Body of pancreas (tissue), 4 donors: ENCODE results near the gene SLC48A1.

Experiments used
- POLR2A ChIP-seq, 3 donors: fragments of 450-650 bp; IDR thresholded peaks; one replicate each; pipeline ENCODE4 v1.6.1; 2016; ENCODE audit warnings: antibody characterized with exemption in 3 of 3, mild to moderate bottlenecking in 2 of 3
- TF ChIP-seq, protein P1 (sequence below), 7 experiments: fragments of 450-650 bp in 4 of 7; fragments of 200-600 bp in 3 of 7; sonication (generic) in 3 of 7; IDR thresholded peaks; one replicate each; pipeline ENCODE4 v1.5.1; 2016 to 2019; ENCODE audit warnings: antibody characterized with exemption in 7 of 7

DNA sequence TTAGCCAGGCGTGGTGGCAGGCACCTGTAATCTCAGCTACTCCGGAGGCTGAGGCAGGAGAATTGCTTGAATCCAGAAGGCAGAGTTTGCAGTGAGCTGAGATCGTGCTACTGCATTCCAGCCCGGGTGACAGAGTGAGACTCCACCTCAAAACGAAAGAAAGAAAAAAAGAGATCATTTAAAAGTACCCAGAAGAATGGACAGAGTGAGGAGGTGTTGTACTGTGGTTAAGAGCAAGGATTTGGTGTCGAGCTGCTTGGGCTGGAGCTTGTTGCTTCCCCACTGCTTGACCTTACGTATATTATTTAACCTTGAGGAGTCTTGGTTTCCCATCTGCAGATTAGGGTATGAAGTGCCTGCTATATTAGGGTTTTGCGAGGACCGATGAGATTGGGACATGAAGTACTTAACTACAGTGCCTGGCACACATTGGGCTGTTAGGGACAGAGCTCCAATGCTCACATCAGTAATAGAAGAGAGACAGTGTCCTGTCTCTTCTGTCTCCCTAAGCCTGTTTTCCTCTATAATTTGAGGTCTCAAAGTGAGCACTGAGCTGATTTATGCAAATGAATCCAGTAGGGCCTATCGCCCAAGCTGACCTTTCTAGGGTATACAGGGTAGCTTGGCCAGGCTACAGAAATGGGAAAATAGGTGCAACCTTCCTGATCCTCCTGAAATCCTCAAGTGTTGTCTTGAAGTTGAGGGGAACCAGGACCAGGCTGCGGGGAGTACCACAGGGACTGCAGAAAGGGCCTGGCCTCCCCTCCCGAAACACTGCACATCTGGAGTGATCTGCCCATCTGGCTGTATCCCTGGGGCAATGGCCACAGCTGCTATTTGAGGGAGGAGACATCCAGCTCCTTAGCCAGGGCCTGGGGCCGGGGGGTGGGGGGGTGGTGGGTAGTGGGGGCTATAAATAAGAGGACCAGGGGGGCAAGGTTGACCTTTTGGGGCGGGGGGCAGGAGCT lies 55.3 kb downstream of the SLC48A1 start:
- TF ChIP-seq, protein P1, sequence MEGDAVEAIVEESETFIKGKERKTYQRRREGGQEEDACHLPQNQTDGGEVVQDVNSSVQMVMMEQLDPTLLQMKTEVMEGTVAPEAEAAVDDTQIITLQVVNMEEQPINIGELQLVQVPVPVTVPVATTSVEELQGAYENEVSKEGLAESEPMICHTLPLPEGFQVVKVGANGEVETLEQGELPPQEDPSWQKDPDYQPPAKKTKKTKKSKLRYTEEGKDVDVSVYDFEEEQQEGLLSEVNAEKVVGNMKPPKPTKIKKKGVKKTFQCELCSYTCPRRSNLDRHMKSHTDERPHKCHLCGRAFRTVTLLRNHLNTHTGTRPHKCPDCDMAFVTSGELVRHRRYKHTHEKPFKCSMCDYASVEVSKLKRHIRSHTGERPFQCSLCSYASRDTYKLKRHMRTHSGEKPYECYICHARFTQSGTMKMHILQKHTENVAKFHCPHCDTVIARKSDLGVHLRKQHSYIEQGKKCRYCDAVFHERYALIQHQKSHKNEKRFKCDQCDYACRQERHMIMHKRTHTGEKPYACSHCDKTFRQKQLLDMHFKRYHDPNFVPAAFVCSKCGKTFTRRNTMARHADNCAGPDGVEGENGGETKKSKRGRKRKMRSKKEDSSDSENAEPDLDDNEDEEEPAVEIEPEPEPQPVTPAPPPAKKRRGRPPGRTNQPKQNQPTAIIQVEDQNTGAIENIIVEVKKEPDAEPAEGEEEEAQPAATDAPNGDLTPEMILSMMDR (IDR thresholded peaks at IDR 0.05): no peak
- no peak for TF ChIP-seq POLR2A (IDR thresholded peaks at IDR 0.05)
